HL-60 (cell line): ENCODE data around the gene NCOA5.

Experiments
- DNase-seq, 2 experiments: peaks; one replicate each; pipeline ENCODE4 v3.0.0-alpha.2; 2010 to 2020; ENCODE audit warnings: low read depth in 1 of 2, low spot score in 1 of 2
- H3K27ac ChIP-seq: fragments of 250-450 bp; sonication (Bioruptor Pico); replicated peaks from 2 replicates; pipeline ENCODE4 v1.5.1; 2020; ENCODE audit warnings: mild to moderate bottlenecking, moderate library complexity
- H3K27me3 ChIP-seq: fragments of 250-450 bp; sonication (Bioruptor Pico); 2 replicates; pipeline ENCODE4 v1.5.1; 2021; ENCODE audit warnings: mild to moderate bottlenecking, moderate library complexity; ENCODE audit not compliant: insufficient read depth, poor library complexity, severe bottlenecking
- H3K4me3 ChIP-seq: replicated peaks from 2 replicates; pipeline ENCODE4 v1.5.1; 2011; ENCODE audit warnings: mild to moderate bottlenecking, control low read depth, low read length; ENCODE audit not compliant: insufficient read depth
- CTCF ChIP-seq: IDR thresholded peaks from one replicate; pipeline ENCODE4 v1.5.1; 2011; ENCODE audit warnings: low read length, control low read depth, inconsistent platforms; ENCODE audit not compliant: insufficient read depth
- GABPA ChIP-seq: IDR thresholded peaks from 2 replicates; pipeline ENCODE4 v1.6.1; 2012; ENCODE audit warnings: low read depth
- POLR2AphosphoS5 ChIP-seq: IDR thresholded peaks from 2 replicates; pipeline ENCODE4 v1.6.1; 2012; ENCODE audit warnings: low read depth
- SPI1 ChIP-seq: IDR thresholded peaks from 2 replicates; pipeline ENCODE4 v1.6.1; 2012; ENCODE audit warnings: low read depth, mild to moderate bottlenecking, borderline replicate concordance
- TF ChIP-seq, protein P1 (sequence below): IDR thresholded peaks from 2 replicates; pipeline ENCODE4 v1.6.1; 2012; ENCODE audit warnings: low read depth; ENCODE audit not compliant: insufficient replicate concordance

NCOA5 gene

DNA sequence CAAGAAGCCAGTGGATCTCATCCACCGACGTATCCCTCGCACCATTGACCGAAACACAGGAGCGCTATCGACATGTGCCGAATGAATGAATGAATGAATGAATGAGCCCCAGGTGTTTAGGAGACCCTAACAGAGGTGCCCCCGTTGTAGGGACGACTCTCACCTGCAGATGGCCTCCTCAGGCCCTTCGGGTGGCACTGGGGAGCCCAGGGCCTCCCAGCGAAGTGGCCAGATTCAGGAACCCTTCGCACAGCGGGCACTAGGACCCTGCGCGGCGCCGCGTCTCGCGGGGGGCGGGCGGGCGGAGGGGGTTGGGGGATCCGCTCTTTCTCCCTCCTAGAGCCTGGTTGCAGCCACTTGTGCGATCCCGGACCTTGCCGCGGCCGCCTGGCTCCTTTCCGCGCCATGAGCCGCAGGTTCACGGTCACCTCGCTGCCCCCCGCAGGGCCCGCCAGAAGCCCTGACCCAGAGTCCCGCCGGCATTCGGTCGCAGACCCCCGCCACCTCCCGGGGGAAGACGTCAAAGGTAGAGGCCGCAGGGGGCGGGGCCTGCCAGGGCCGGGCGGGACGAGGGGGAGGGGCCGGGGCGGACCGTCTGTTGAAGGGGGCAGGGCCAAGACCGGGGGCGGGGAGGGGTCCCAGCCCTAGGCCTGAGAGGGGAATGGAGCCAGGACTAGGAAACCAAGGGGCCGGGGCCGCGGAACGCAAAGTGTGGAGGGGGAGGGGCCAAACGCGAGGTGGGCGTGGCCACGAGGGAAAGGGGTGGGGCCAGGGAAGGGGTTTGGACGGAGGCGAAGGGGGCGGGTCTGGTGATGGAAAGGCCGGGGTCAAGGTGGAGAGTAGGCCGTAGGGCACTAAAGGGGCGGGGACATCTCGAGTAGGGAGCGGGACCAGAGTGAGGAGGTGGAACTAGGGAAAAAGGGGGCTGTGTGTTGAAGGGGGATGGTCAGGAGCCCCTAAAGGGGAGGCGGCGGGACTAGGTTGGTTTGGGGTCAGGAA is 68.1 kb downstream of the NCOA5 start:
- peak in 1 of 2 experiments; percentile 22 for DNase-seq
- TF ChIP-seq, protein P1, sequence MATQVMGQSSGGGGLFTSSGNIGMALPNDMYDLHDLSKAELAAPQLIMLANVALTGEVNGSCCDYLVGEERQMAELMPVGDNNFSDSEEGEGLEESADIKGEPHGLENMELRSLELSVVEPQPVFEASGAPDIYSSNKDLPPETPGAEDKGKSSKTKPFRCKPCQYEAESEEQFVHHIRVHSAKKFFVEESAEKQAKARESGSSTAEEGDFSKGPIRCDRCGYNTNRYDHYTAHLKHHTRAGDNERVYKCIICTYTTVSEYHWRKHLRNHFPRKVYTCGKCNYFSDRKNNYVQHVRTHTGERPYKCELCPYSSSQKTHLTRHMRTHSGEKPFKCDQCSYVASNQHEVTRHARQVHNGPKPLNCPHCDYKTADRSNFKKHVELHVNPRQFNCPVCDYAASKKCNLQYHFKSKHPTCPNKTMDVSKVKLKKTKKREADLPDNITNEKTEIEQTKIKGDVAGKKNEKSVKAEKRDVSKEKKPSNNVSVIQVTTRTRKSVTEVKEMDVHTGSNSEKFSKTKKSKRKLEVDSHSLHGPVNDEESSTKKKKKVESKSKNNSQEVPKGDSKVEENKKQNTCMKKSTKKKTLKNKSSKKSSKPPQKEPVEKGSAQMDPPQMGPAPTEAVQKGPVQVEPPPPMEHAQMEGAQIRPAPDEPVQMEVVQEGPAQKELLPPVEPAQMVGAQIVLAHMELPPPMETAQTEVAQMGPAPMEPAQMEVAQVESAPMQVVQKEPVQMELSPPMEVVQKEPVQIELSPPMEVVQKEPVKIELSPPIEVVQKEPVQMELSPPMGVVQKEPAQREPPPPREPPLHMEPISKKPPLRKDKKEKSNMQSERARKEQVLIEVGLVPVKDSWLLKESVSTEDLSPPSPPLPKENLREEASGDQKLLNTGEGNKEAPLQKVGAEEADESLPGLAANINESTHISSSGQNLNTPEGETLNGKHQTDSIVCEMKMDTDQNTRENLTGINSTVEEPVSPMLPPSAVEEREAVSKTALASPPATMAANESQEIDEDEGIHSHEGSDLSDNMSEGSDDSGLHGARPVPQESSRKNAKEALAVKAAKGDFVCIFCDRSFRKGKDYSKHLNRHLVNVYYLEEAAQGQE: no peak
- TF ChIP-seq CTCF: no peak
- no peak for TF ChIP-seq POLR2AphosphoS5
- TF ChIP-seq GABPA: no peak
- TF ChIP-seq SPI1: no peak
- H3K27me3 ChIP-seq: peaks cover 12% of the 10 kb centered on the region
- peak overlapping the region; percentile 55 for H3K4me3 ChIP-seq
- H3K27ac ChIP-seq: no peak overlapping the region

- no peak for TF ChIP-seq SPI1
- no peak for TF ChIP-seq GABPA
- H3K27me3 ChIP-seq: peaks cover 10% of the 10 kb centered on the region
- DNase-seq: no peak
- H3K4me3 ChIP-seq: no peak overlapping the region
- H3K27ac ChIP-seq: no peak overlapping the region
These were observed 69.2 kb downstream of the NCOA5 start for GRCh38 chr20:46020555-46020954.

GRCh38 chr20:46018611-46019010 is 71.2 kb downstream of the NCOA5 start:
- no peak for DNase-seq
- no peak overlapping the region for H3K4me3 ChIP-seq
- H3K27ac ChIP-seq: no peak overlapping the region
- H3K27me3 ChIP-seq: peaks cover 15% of the 10 kb centered on the region
- TF ChIP-seq SPI1: no peak
- TF ChIP-seq POLR2AphosphoS5: no peak
- no peak for TF ChIP-seq CTCF
- TF ChIP-seq, protein P1: no peak
- no peak for TF ChIP-seq GABPA

DNA sequence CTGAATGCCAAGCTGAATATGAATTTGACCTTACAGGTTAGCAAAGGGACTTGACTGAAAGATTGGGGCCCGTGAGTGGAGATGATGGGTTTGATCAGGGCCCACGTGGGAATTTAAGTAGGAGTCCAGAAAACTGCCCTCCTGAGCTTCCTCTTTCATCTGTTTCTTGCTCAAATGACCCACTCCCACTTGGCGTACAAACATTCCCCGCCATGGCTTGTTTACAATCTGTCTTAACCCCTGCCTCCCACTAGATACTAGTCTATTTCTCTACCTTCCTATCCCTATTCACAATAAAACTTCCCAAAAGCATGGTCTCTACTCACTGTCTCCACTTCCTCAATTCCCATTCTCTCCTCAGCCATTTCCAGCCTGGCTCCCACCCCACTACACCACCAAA is 71.7 kb downstream of the NCOA5 start:
- H3K27me3 ChIP-seq: peaks cover 19% of the 10 kb centered on the region
- no peak overlapping the region for H3K27ac ChIP-seq
- TF ChIP-seq GABPA (no peak), POLR2AphosphoS5 (no peak), SPI1 (no peak), CTCF (no peak)
- TF ChIP-seq, protein P1: no peak
- no peak overlapping the region for H3K4me3 ChIP-seq
- no peak for DNase-seq
